GM18526 (cell line): ENCODE data around the gene NME4.

ENCODE experiments used
- POLR2A ChIP-seq: IDR thresholded peaks from 3 replicates; pipeline ENCODE4 v1.6.1; 2011; ENCODE audit not compliant: insufficient read length; ENCODE audit errors: extremely low read depth

Gene NME4

GRCh38 chr16:401468-402348 is 4.7 kb downstream of the NME4 start, which contains the start of gene DECR2:
Gene DECR2 (plus strand): TSS chr16:401885. CDS start chr16:401964, 79 bp downstream.
- peak; percentile 80 for TF ChIP-seq POLR2A

- no peak for TF ChIP-seq POLR2A
These were observed 8.0 kb downstream of the NME4 start for GRCh38 chr16:404971-405486.

GRCh38 chr16:405548-406506 is 8.8 kb downstream of the NME4 start:
- no peak for TF ChIP-seq POLR2A

GRCh38 chr16:407253-407652 is 10.3 kb downstream of the NME4 start:
- no peak for TF ChIP-seq POLR2A

GRCh38 chr16:410516-411178 is 13.6 kb downstream of the NME4 start:
- TF ChIP-seq POLR2A = no peak

- TF ChIP-seq POLR2A = no peak
These were observed 14.7 kb downstream of the NME4 start for GRCh38 chr16:411576-412265.

GRCh38 chr16:414395-415169 is 17.6 kb downstream of the NME4 start:
- no peak for TF ChIP-seq POLR2A

- no peak for TF ChIP-seq POLR2A
These were observed 27.1 kb downstream of the NME4 start for GRCh38 chr16:424033-424622.

- TF ChIP-seq POLR2A = no peak
These were observed 27.7 kb downstream of the NME4 start for GRCh38 chr16:424623-425081.

- TF ChIP-seq POLR2A = peak; percentile 82
These were observed 28.2 kb downstream of the NME4 start, which contains the start of gene RAB11FIP3 for GRCh38 chr16:425082-425718. Gene RAB11FIP3 (plus strand): TSS chr16:425649. CDS start chr16:426007, 358 bp downstream.

GRCh38 chr16:425740-426114 is 28.7 kb downstream of the NME4 start:
- no peak for TF ChIP-seq POLR2A

- TF ChIP-seq POLR2A = no peak
These were observed 29.3 kb downstream of the NME4 start for GRCh38 chr16:426115-426905.
